Panc1 (cell line): Measurements from ENCODE around the gene PTH2.

Experiments used
- POLR2AphosphoS5 ChIP-seq: IDR thresholded peaks from 2 replicates; pipeline ENCODE4 v1.6.1; 2012; ENCODE audit warnings: mild to moderate bottlenecking, low read depth, low read length, moderate library complexity
- SIN3A ChIP-seq: IDR thresholded peaks from 2 replicates; pipeline ENCODE4 v1.6.1; 2012; ENCODE audit warnings: low read depth, mild to moderate bottlenecking, low read length, moderate library complexity, borderline replicate concordance; ENCODE audit not compliant: insufficient read depth
- TF ChIP-seq, protein P1 (sequence below): fragments of 450-650 bp; IDR thresholded peaks from 2 replicates; pipeline ENCODE4 v1.5.1; 2017; ENCODE audit warnings: mild to moderate bottlenecking
- TF ChIP-seq, protein P2 (sequence below), 2 experiments: IDR thresholded peaks; 2 replicates each; pipeline ENCODE4 v1.6.1; 2011 to 2012; ENCODE audit warnings: low read depth in 2 of 2, control low read depth in 1 of 2, low read length in 1 of 2, mild to moderate bottlenecking in 1 of 2, moderate library complexity in 1 of 2; ENCODE audit not compliant: insufficient read depth in 1 of 2

DNA sequence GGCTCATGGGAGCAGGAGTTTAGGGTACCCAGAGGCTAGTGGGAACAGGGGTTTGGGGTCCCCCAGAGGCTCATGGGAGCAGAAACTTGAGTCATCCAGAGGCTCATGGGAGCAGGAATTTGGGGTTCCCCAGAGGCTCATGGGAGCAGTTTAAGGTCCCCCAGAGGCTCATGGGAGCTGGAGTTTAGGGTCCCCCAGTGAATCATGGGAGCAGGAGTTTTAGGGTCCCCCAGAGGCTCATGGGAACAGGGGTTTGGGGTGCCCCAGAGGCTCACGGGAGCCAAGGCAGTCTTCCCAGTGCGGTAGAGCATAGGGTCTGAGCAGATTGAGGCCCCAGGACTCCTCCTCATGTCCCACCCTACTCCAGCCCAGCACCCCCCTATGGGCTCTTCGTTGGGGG, 42.1 kb upstream of the PTH2 start:
- TF ChIP-seq, protein P1, sequence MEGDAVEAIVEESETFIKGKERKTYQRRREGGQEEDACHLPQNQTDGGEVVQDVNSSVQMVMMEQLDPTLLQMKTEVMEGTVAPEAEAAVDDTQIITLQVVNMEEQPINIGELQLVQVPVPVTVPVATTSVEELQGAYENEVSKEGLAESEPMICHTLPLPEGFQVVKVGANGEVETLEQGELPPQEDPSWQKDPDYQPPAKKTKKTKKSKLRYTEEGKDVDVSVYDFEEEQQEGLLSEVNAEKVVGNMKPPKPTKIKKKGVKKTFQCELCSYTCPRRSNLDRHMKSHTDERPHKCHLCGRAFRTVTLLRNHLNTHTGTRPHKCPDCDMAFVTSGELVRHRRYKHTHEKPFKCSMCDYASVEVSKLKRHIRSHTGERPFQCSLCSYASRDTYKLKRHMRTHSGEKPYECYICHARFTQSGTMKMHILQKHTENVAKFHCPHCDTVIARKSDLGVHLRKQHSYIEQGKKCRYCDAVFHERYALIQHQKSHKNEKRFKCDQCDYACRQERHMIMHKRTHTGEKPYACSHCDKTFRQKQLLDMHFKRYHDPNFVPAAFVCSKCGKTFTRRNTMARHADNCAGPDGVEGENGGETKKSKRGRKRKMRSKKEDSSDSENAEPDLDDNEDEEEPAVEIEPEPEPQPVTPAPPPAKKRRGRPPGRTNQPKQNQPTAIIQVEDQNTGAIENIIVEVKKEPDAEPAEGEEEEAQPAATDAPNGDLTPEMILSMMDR = no peak
- no peak for TF ChIP-seq POLR2AphosphoS5
- no peak for TF ChIP-seq SIN3A
- TF ChIP-seq, protein P2, sequence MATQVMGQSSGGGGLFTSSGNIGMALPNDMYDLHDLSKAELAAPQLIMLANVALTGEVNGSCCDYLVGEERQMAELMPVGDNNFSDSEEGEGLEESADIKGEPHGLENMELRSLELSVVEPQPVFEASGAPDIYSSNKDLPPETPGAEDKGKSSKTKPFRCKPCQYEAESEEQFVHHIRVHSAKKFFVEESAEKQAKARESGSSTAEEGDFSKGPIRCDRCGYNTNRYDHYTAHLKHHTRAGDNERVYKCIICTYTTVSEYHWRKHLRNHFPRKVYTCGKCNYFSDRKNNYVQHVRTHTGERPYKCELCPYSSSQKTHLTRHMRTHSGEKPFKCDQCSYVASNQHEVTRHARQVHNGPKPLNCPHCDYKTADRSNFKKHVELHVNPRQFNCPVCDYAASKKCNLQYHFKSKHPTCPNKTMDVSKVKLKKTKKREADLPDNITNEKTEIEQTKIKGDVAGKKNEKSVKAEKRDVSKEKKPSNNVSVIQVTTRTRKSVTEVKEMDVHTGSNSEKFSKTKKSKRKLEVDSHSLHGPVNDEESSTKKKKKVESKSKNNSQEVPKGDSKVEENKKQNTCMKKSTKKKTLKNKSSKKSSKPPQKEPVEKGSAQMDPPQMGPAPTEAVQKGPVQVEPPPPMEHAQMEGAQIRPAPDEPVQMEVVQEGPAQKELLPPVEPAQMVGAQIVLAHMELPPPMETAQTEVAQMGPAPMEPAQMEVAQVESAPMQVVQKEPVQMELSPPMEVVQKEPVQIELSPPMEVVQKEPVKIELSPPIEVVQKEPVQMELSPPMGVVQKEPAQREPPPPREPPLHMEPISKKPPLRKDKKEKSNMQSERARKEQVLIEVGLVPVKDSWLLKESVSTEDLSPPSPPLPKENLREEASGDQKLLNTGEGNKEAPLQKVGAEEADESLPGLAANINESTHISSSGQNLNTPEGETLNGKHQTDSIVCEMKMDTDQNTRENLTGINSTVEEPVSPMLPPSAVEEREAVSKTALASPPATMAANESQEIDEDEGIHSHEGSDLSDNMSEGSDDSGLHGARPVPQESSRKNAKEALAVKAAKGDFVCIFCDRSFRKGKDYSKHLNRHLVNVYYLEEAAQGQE (IDR thresholded peaks at IDR 0.05; ENCODE audit: insufficient read depth in 1 of 2, low read depth in 2 of 2, low read length in 1 of 2) = no peak
